Suprapubic skin (tissue), 4 donors: ENCODE data around the gene NRARP.

ENCODE experiments used
- CTCF ChIP-seq, 2 donors: fragments of 200-600 bp in 1 of 2; fragments of 450-650 bp in 1 of 2; sonication (generic) in 1 of 2; IDR thresholded peaks; one replicate each; pipeline ENCODE4 v1.5.1; 2016 to 2019; ENCODE audit warnings: antibody characterized with exemption in 2 of 2, mild to moderate bottlenecking in 1 of 2, moderate library complexity in 1 of 2
- EP300 ChIP-seq: sonication (generic); formaldehyde crosslinking; IDR thresholded peaks from one replicate; pipeline ENCODE4 v1.6.1; 2017; ENCODE audit warnings: antibody characterized with exemption
- POLR2A ChIP-seq, 2 donors: fragments of 450-650 bp; IDR thresholded peaks; one replicate each; pipeline ENCODE4 v1.6.1; 2017; ENCODE audit warnings: antibody characterized with exemption in 2 of 2, mild to moderate bottlenecking in 2 of 2, moderate library complexity in 2 of 2
- POLR2AphosphoS5 ChIP-seq, 3 donors: sonication (generic); formaldehyde crosslinking; IDR thresholded peaks; one replicate each; pipeline ENCODE4 v1.6.1; 2017; ENCODE audit warnings: antibody characterized with exemption in 3 of 3

GRCh38 chr9:137286975-137287383 lies 15.1 kb downstream of the NRARP start:
- TF ChIP-seq CTCF (IDR thresholded peaks at IDR 0.05), result peak; percentile 41 to 47
- no peak for TF ChIP-seq POLR2A (IDR thresholded peaks at IDR 0.05)
- TF ChIP-seq EP300, result no peak
- TF ChIP-seq POLR2AphosphoS5 (IDR thresholded peaks at IDR 0.05), result no peak
